Measurements from ENCODE around the gene SSTR3.
A peak's percentile ranks its signal among the peaks of the same experiment; 100 is the strongest.

Gene SSTR3

DNA sequence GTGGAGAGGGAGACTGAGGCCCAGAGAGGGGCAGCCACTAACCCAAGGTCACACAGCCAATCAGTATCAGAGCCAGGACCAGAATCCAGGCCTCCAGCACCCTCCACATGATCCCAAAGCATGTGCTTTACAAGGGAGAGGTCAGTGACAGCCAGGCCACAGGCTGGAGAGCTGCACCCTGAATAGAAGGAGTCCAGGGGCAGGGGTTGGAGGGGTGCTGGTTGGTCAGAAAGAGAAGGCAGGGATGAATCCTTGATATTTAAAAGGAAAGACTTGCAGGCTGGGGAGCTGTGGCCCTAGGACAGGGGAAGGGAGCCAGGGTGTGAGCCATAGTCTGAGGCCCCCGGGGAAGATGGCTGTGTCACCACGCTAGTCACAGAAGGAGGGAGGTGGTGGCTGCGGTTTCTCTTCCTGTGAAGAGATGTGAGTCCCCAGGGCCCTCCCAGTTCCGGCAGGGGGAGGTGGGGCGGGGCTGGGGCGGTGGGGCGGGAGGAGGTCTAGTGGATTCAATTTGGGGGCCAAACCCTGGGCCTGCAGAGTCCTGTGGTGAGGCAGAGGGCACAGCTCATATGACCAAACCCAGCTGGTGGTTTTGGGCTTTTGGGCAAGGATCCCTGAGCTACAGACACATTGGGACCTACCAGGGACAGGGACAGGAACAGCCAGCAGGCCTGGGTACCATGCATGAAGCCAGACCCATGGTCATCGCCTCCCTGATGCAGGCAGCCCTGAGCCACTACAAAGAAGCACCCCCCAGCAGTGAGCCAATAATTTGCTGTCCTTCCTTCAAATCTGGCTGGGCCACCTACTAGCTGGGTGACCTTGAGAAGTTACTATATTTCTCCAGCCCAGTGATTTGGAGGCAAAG lies 17.8 kb upstream of the SSTR3 start:
- FAIRE-seq (no peak), DNase-seq (ENCODE audit: insufficient read length, low spot score) (no peak)

DNA sequence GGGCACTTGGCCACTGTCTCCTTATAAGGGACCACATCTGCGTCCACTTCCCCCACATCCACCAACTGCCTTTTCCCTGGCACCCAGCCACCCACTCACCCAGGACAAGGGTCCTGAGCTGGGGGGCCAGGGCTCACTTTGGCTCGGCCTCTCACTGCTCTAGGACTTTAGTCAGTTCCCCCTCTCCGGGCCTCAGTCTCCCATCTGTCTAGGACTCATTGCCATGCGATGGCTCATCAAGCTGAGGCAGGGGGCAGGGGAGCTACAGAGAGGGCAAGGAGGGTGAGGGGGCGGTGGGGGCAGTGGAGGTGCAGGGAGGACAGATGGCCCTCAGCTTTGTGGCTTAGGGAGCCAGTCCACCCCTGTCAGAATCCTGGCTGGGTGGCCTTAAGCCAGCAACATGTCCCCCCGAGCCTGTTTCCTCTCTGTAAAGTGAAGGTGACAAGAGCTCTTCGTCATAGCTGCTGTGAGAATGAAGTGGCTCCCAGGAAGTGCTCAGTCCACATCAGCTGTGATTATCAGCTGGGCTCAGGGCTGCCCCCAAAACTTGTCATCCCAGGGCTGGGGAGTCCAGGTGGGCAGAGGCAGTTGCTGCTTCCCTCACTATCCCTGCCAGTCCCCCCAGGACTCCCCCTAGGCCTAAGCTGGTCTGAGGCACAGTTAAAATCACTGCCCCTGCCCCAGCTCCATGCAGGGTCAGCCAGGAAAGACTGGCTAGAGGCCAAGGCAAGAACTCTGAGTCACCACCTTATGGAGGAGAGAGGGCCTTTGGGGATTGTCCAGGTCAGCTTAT lies 16.9 kb upstream of the SSTR3 start:
- FAIRE-seq (no peak), DNase-seq (ENCODE audit: insufficient read length, low spot score) (peak; percentile 54)

DNA sequence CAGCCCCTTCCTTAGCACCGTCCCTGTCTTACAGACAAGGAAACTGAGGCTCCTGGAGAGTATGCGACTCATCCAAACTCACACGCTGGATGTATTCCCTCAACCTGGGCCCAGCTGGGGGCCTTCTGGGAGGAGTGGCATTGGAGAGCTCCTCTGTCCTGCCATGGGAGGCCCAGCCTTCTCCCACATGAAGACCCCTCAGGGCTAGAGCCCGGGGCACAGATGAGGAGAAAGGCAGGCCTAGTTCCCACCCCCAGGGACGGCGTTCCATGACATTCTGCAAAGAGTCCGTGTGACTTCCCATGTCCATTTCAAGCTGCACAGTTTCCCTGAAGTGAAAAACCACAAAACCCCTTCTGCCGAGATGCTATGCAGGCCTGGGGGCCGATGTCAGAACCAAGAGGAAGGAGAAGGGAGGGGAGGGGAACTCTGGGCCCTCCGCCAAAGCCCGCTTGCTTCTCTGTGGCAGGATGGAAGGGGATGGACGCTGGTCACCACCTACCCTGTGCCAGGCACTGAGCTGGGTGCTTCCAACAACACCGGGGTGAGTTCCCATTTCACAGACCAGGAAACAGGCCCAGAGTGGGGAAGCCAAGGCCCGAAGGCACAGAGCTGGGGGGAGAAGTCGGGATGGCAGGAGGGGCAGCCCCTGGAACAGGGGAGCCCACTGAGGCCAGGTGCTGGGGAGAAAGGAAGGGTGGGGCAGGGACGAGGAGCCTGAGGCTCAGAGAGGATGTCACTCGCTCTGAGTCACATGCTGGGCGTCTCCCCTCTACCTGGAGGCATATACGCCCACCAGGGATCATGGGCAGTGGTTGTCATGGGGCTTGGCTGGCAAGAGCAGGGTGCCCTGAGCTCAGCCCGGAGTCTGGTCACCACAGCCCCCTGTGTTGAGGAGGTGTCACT lies 16.1 kb upstream of the SSTR3 start:
- no peak for FAIRE-seq
- DNase-seq (ENCODE audit: insufficient read length, low spot score): no peak

DNA sequence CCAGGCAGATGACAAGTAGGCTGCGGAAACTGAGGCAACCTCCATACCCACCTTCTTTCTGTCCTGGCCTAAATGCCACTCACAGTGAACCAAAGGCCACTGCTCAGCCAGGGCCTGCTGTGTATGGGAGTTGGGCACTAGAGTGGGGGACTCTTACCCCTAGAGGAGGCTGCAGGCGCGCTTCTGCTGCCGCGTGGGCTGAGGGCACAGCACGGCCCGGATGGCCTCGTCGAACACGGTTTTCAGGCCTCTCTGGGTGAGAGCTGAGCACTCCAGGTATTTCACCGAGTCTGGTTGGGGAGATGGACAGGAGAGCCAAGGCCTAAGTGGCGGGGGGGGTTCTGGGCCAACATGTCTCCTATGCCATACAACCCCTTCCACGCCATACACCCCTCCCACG lies 14.2 kb upstream of the SSTR3 start:
- FAIRE-seq (no peak), DNase-seq (ENCODE audit: insufficient read length, low spot score) (no peak)

DNA sequence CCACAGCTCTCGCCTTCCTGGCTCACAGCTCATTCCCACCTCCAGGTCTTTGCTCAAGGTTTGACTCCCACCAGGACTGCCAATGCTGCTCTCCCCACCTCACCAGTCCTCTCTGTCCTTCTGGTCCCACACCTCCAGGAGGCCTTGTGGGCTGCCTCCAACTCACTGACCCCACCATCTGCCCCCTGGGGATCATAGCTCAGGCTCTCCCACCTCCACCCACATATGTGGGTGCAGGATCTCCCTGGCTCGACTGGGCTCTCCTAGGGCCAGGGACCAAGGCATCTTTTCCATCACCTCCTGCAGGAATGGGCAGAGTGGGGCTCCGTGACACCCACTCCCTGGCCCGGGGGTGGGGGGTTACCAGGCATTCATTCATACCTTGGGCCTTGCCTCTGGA lies 13.8 kb upstream of the SSTR3 start:
- FAIRE-seq: no peak
- no peak for DNase-seq (ENCODE audit: insufficient read length, low spot score)

DNA sequence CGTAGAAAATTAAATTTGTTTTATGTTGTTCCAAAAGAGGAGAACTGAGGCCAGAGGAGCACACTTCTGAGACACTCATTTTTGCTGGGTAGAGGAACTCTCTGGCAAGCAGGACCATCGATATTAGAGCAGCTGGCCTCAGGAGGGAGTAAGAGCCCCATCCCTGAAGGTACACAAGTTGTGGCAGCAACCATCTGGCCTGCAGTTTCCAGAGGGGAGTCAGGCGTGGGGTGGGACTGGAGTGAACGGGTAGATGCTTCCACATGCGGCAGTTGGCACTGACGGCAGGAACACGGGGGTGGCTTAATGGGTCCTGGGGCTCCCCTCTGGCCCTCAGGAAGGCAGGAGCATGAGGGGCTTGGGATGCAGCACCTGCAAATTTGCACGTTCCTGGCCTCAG lies 13.2 kb upstream of the SSTR3 start:
- no peak for DNase-seq (ENCODE audit: insufficient read length, low spot score)
- FAIRE-seq: no peak

DNA sequence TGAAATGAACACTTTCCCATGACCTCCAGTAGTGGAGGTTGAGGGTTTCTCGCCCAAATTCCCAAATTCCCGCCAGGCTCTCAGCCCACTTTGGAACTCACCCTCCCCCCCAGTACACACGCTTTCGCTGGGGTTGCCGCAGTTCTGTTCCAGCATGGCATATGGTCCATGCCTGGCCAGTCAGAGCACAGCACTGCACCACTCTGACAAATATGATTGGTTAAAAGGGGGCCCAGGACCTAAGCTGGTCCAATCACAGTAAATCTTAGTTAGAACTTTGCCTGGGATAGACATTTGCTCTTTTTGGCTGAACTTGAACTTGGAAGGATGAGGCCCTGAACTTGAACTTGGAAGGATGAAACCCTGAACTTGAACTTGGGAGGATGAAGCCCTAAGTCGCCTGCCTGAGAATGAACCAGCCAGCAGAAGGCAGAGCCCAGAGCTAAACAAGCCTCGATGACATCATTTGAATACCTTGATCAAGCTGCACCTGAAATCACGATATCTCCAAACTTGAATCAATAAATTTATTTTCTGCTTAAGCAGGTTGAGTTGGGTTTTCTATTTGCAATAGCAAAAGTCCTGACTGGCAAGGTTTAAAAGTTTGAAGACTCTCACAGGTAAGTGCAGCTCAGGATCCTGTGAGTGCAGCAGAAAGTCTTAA lies 12.6 kb upstream of the SSTR3 start:
- FAIRE-seq: no peak
- DNase-seq (ENCODE audit: insufficient read length, low spot score): no peak

DNA sequence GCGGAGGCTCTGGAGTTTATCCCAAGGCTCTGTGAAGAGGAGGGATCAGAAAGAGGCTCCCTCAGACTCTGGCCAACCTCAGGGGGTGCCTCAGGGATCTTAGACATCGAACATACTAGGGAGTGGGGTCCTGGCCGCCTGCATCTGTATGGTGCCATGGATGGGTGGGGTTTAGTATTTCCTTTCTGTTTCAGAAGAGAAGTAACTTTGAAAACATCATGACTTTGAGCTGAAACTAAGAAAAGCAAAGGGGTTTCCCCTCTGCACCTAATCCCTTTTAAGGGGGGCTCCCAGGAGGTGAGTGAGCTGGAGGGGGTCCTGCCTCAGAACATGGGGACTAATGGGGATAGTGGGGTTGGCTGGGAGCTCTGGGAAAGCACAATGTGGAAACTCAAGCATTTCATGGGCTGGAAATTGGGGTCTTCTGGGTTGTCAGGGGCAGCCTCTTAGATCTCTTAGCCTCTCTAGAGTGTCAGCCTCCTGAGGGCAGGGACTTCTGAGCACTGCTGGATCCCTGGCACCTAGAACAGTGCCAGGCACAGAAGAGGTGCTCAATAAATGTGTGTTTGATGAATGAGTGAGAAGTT lies 11.8 kb upstream of the SSTR3 start:
- DNase-seq (ENCODE audit: insufficient read length, low spot score): no peak
- FAIRE-seq: no peak

DNA sequence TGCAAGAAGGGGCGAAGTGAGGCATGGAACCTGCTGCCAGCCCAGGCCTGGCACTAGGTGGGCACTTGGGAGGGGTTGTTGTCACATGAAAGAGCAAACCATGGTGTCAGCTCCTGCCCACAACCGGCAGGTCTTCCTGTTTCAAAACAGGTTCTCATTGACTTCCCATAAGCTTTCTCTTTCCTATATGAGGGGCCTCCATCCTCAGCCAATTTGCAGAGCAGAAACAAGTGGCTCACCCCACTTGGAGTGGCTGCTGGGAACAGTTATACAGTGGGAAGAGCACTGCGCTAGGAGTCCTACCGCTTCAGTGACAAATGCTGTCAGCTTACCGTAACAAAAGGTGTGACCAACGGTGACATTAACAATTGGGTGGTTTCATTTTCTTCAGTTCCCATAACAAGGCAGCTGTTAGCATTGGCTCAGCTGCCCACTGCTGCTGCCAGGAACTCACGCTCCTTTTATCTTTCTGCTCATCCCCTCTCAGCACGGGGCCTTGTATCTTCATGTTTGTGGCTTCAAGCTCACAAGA lies 10.2 kb upstream of the SSTR3 start:
- DNase-seq (ENCODE audit: insufficient read length, low spot score) (no peak), FAIRE-seq (no peak)

DNA sequence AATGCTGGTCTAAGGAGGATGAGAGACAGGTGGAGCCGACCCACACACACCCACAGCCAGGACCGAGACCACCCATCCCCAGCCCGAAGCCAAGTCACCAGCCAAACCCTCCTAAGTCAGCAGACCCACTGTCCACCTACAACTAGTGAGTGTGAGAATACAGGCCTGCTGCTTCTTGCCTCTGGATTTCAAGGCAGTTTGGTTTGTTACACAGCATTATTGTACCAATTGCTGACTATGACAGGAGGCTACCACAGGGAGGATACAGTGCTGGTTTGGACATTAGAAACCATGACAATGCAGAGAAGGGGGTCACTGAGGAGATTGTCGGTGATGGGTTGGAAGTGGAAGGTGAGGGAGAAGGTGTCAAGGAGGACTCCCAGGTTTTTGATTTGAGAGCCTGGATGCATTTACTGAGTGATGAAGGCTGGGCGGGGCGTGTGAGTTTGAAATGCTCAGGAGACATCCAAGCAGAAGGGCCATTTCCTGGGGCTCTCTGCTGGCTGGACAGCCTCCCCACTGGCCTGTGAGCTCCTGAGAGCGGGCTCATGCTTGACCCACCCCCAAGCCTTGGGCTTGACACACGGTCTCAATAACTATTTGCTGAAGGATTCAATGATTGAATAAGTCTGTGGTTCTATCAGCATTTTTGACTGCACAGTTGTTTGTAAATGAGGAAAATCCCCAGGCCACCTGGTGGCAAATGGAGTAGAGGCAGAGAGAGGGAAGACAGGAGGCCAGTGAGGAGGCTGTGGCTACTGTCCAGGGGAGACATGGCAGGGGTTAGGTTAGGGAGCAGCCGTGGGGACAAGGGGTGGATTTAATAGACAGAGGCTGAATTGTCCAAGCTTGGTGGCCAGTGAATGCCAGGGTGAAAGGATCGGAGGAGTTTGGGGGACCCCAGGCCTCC lies 9.4 kb upstream of the SSTR3 start:
- FAIRE-seq (no peak), DNase-seq (ENCODE audit: insufficient read length, low spot score) (no peak)

DNA sequence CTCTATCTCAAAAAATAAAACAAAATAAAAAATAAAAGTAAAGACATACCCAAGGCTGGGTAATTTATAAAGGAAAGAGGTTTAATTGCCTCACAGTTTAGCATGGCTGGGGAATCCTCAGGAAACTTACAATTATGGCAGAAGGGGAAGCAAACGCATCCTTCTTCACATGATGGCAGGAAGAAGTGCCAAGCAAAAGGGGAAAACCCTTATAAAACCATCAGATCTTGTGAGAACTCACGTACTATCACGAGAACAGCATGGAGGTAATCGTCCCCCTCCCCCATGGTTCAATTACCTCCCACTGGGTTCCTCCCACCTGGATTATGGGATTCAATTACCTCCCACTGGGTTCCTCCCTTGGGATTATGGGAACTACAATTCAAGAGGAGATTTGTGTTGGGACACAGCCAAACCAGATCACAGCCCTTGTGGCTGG lies 8.3 kb upstream of the SSTR3 start:
- DNase-seq (ENCODE audit: insufficient read length, low spot score) (no peak), FAIRE-seq (no peak)

DNA sequence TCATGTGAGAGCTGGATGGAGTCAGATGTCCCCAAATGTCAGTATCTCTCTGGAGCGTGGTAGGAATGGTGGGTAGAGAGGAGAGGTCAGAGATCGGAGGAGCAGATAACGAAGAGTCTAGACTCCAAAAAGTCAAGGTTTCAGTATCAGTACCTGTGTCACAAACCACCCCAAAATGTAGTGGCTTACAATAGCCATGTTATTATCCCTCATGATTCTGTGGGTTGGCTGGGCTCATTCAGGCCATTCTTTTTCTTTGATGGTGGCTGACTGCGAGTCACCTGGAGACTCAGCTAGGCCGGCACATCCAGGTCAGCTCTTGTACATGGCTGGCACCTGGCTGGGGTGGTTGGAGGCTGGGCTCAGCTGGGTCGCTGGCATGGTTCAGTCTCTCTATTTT lies 7.3 kb upstream of the SSTR3 start:
- FAIRE-seq: no peak
- no peak for DNase-seq (ENCODE audit: insufficient read length, low spot score)

DNA sequence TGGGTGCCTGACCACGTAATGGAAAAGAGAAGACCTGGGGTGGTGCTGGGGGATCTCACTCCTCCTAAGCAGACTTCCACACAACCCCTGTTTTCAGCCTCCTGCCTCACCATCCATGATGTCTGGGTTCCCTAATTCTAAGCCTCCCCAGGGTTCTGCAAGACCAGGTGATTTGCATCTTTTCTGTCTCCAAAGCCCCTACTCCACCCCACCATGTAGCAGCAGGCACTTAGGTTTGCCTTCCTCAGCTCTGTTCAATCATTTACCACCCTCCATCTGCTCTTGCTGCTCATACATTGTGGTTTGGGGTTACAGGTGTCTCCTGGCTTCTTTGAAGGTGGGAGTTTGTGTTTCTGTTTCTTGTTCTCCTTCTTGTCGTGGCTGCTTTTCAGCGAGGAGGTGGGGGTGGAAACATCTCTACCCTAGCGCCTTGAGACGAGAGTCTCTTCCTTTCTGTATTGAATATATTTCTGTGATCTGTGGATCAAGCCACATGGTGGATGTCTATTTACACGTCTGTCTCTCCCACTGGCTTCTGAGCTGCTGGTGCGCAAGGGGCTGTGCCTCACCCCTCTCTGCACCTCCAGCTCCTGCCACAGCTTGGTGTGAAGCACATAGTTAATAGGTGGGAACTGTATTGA lies 6.6 kb upstream of the SSTR3 start:
- FAIRE-seq: no peak
- DNase-seq (ENCODE audit: insufficient read length, low spot score): no peak

DNA sequence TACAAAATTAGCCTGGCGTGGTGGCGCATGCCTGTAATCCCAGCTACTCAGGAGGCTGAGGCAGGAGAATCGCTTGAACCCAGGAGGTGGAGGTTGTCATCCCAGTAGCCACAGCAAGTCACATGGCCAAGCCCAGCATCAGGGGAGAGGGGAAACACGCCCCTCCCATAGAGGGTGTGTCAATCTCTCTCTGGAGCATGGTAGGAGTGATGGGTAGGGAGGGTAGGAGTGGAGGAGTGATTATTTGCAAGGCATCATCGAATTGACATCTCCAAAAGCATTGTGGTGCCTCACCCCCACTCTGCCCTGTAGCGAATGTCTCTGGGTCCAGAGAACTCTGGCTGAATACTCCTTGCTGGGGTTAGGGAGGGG lies 6.1 kb upstream of the SSTR3 start:
- no peak for DNase-seq (ENCODE audit: insufficient read length, low spot score)
- FAIRE-seq: no peak

DNA sequence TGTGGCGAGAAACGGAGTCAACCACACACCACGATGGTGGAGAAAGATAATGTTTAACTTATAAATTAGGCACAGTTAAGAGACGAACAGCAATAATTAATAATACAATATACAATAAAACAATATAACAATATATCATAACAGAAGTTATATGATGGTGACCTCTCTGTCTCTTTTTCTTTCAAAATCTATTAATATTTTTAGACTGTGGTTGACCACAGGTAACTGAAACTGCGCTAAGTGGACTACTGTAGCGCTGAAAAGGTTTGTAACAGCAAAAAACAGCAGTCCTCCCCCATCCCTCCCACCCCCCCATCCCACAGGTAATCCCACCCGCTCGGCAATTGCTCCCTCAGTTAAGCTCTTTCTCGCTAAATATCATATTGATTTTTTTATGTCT lies 3.6 kb upstream of the SSTR3 start:
- no peak for FAIRE-seq
- DNase-seq (ENCODE audit: insufficient read length, low spot score): no peak

DNA sequence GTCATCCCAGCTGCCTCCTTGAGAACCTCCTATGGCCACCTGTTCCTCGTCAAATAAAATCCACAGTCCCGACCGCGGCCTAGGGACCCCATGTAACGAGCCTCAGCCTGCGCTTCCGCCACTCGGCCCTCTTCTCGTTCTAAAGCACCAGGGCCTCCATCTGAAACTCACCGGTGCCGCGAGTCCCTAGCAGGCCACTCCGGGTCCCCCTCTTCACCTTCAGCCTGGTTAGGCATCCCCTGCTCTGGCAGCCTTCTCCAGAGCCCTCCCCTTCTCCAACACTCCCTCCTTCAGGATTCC lies 2.4 kb upstream of the SSTR3 start:
- DNase-seq (ENCODE audit: insufficient read length, low spot score) (no peak), FAIRE-seq (no peak)

DNA sequence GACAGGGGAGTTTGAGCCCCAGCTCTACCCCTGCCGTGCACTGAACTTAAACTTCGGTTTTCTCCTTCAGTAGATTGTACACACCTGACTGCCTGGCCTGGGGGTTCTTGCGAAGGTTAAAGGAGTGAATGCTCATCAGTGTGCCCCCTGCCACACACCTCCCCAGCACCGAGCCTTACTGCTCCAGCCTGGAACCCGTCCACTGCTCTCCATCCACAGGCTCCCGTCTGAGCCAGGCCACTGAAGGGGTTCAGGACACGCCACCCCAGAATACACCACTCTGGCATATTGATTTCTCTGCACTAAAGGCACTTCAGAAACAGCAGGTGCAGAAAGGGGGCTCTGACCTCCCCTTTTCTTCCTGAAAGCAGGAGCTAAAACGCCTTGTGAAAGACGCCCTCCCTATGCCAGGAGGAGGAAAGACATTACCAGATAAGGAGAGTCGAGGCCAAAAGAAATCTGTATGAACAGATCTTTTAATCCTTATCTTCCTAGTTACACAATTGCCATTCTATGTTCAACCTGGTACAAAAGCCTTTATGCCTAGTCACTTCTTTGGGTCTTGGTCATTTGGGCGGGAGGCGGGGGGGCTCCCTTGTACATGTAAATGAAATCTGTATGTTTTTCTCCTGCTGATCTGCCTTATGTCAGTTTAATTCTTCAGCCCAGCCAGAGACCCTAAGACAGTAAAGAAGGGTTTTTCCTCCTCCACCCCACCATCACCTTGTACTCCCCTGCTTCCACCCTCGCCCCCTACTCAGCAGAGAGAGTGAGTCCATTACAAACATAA lies 1.9 kb upstream of the SSTR3 start:
- DNase-seq (ENCODE audit: insufficient read length, low spot score) (no peak), FAIRE-seq (no peak)
